ENCODE data around the gene SLC26A9.
"Not testable (repeated sequence)": the region's sequence is repeated elsewhere in the genome, so short reads cannot be mapped to it uniquely, and the experiment has no call there.

Gene SLC26A9

DNA sequence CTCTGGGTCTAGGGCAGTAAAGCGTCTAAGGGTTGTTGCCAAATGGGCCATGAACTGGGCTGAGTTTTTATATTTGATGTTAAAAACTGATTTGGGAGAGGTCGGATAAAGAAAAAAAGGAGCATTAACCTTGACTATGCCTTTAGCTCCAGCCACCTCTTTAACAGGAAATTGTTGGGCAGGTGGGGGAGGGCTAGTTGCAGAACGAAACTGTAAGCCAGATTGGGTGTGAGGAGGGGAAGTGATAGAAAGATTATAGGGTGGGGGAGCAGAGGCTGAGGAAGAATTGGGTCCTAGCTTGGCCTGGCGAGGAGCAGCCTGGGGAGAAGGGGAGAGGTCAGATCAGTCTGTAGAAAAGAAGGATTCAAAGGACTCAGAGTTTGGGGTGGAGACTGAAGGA lies 54.2 kb downstream of the SLC26A9 start:
- ATAC-seq (replicated peaks; ENCODE audit: extremely low read depth, poor library complexity, severe bottlenecking); H3K9me3 Mint-ChIP-seq; H3K4me3 Mint-ChIP-seq; H3K27me3 Mint-ChIP-seq; H3K36me3 Mint-ChIP-seq (ENCODE audit: insufficient read depth); DNase-seq (ENCODE audit: low spot score in 2 of 2); H3K27ac Mint-ChIP-seq (ENCODE audit: low read depth): not testable (repeated sequence)
- H3K4me1 Mint-ChIP-seq = peaks cover 13% of the 10 kb centered on the region

DNA sequence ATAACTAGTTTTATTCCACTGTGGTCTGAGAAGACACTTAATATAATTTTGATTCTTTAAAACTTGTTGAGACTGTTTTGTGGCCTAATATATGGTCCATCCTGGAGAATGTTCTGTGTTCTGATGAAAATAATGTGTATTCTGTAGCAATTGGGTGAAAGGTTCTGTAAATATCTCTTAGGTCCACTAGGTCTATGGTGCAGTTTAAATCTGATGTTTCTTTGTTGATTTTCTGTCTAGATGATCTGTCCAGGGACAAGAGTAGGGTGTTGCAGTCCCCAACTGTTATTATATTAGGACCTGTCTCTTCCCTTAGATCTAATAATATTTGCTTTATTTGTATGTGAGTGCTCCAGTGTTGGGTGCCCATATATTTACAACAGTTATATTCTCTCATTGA lies 59.5 kb downstream of the SLC26A9 start:
- Mint-ChIP-seq H3K9me3 (peaks cover 21% of the 10 kb centered on the region), H3K27ac (ENCODE audit: low read depth) (no peak overlapping the region)

DNA sequence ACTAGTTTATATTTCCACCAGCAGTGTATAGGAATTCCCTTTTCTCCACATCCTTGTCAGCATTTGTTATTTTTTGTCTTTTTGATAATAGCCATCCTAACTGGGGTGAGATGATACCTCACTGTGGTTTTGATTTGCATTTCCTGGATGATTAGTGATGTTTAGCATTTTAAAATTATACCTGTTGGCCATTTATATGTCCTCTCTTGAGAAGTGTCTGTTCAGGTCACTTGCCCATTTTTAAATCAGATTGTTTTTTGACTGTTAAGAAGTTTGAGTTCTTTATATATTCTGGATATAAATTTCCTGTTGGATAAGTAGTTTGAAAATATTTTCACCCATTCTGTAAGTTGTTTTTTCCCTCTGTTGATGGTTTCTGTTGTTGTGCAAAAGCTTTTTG lies 62.3 kb downstream of the SLC26A9 start:
- peaks cover 45% of the 10 kb centered on the region for H3K27me3 Mint-ChIP-seq
- H3K27ac Mint-ChIP-seq (ENCODE audit: low read depth) = no peak overlapping the region
- no peak for ATAC-seq (replicated peaks; ENCODE audit: extremely low read depth, poor library complexity, severe bottlenecking)
- DNase-seq (ENCODE audit: low spot score in 2 of 2) = no peak
- no peak overlapping the region for H3K4me3 Mint-ChIP-seq
- H3K4me1 Mint-ChIP-seq = peaks cover 5% of the 10 kb centered on the region
- peaks cover 1% of the 10 kb centered on the region for H3K36me3 Mint-ChIP-seq (ENCODE audit: insufficient read depth)
- peaks cover 29% of the 10 kb centered on the region for H3K9me3 Mint-ChIP-seq

More for the DNA sequence above, 59.5 kb downstream of the SLC26A9 start:
- H3K4me1 Mint-ChIP-seq = peaks cover 3% of the 10 kb centered on the region
- ATAC-seq (replicated peaks; ENCODE audit: extremely low read depth, poor library complexity, severe bottlenecking) = no peak
- H3K36me3 Mint-ChIP-seq (ENCODE audit: insufficient read depth) = peaks cover 1% of the 10 kb centered on the region
- H3K4me3 Mint-ChIP-seq = no peak overlapping the region
- DNase-seq (ENCODE audit: low spot score in 2 of 2) = no peak
- peaks cover 28% of the 10 kb centered on the region for H3K27me3 Mint-ChIP-seq

DNA sequence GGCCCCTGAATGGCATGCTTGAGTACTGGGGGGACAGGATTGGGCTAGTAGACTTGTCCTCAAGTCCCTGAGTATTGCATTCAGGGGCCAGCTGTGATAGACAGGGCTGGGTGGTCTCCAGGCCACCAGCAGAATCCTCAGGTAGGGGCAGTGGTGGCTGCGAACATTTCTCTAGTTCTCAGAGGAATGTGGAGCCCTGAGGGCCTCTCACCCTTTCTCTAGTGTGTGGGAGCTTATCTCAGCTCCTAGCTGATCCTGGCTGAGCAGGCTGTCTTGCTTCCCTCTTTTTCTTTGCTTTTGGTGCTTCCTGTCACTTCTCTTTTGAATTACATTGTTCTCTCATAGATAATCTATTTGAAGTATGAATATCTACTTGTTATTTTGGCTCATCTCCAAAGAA lies 63.3 kb downstream of the SLC26A9 start:
- DNase-seq (ENCODE audit: low spot score in 2 of 2) = no peak
- Mint-ChIP-seq H3K4me1 (peaks cover 5% of the 10 kb centered on the region), H3K4me3 (no peak overlapping the region), H3K36me3 (ENCODE audit: insufficient read depth) (peaks cover 1% of the 10 kb centered on the region), H3K27me3 (peaks cover 45% of the 10 kb centered on the region), H3K27ac (ENCODE audit: low read depth) (no peak overlapping the region), H3K9me3 (peaks cover 29% of the 10 kb centered on the region)
- no peak for ATAC-seq (replicated peaks; ENCODE audit: extremely low read depth, poor library complexity, severe bottlenecking)

DNA sequence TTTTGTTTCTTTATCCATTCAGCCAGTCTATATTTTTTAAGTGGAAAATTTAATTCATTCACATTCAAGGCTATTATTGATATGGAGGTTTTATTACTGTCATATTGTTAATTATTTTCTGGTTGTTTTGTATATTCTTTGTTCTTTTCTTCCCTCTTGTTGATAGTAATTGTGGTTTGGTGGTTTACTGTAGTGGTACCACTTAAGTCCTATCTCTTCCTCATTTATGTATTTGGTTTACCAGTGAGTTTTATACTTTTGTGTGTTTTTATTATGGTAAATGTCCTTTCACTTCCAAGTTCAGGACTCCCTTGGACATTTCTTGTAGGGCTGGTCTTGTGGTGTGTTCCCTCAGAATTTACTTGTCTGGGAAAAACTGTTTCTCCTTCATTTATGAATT lies 65.2 kb downstream of the SLC26A9 start:
- H3K4me1 Mint-ChIP-seq = peaks cover 5% of the 10 kb centered on the region
- H3K36me3 Mint-ChIP-seq (ENCODE audit: insufficient read depth) = peaks cover 1% of the 10 kb centered on the region
- no peak overlapping the region for H3K4me3 Mint-ChIP-seq
- H3K27ac Mint-ChIP-seq (ENCODE audit: low read depth) = no peak overlapping the region
- peaks cover 39% of the 10 kb centered on the region for H3K27me3 Mint-ChIP-seq
- ATAC-seq (replicated peaks; ENCODE audit: extremely low read depth, poor library complexity, severe bottlenecking) = no peak
- no peak for DNase-seq (ENCODE audit: low spot score in 2 of 2)
- peaks cover 29% of the 10 kb centered on the region for H3K9me3 Mint-ChIP-seq

DNA sequence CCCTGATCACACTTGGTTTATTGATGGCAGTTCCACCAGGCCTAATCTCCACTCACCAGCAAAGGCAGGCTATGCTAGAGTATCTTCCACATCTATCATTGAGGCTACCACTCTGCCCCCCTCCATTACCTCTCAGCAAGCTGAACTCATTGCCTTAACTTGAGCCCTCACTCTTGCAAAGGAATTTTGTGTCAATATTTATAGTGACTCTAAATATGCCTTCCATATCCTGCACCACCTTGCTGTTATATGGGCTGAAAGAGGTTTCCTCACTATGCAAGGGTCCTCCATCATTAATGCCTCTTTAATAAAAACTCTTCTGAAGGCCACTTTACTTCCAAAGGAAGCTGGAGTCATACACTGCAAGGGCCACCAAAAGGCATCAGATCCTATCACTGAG lies 70.1 kb downstream of the SLC26A9 start:
- not testable (repeated sequence) for H3K9me3 Mint-ChIP-seq; H3K36me3 Mint-ChIP-seq (ENCODE audit: insufficient read depth); DNase-seq (ENCODE audit: low spot score in 2 of 2); H3K4me1 Mint-ChIP-seq; H3K27ac Mint-ChIP-seq (ENCODE audit: low read depth); ATAC-seq (replicated peaks; ENCODE audit: extremely low read depth, poor library complexity, severe bottlenecking); H3K4me3 Mint-ChIP-seq
- peaks cover 11% of the 10 kb centered on the region for H3K27me3 Mint-ChIP-seq

DNA sequence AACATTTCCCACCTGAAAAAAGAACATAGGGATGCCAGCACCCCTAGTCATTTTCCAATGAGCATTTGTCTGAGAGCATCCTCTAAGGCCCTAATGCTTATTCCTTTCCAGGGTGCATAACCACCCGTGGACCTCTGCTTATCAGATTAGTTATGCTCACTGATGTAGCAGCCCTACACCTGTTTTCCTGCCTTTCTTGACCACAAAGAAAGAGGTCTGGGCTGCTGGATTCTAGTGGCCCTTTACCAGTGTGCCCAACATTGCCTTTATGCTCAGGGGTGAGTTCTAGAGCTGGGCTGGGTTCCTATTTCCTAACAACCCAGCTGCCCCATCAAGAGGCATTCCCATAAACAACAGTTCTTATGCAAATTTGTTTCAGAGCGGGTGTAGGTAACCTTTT lies 73.0 kb downstream of the SLC26A9 start:
- Mint-ChIP-seq H3K9me3 (no peaks in the 10 kb centered on the region), H3K4me1 (no peaks in the 10 kb centered on the region), H3K4me3 (no peak overlapping the region), H3K27ac (ENCODE audit: low read depth) (no peak overlapping the region), H3K27me3 (peaks cover 15% of the 10 kb centered on the region), H3K36me3 (ENCODE audit: insufficient read depth) (no peaks in the 10 kb centered on the region)
- ATAC-seq (replicated peaks; ENCODE audit: extremely low read depth, poor library complexity, severe bottlenecking) (no peak), DNase-seq (ENCODE audit: low spot score in 2 of 2) (no peak)
